ENCODE results near the gene PRIM2. TPM values are rescaled to one million over a fixed set of nuclear protein-coding genes. Genes with fewer than 3 reads are reported as not detected.
A peak's percentile ranks its signal among the peaks of the same experiment; 100 is the strongest.
"Not testable (repeated sequence)": the region's sequence is repeated elsewhere in the genome, so short reads cannot be mapped to it uniquely, and the experiment has no call there.

The PRIM2 gene
- total RNA-seq, 4 donors from 2014 or later = 11.0 to 16.2 (median 13.3) TPM

GRCh38 chr6:57279013-57279412 is 38.4 kb upstream of the PRIM2 start:
- TF ChIP-seq POLR2A (IDR thresholded peaks at IDR 0.05) (no peak), CTCF (IDR thresholded peaks at IDR 0.05) (no peak)
- no peak overlapping the region for H3K27ac ChIP-seq

DNA sequence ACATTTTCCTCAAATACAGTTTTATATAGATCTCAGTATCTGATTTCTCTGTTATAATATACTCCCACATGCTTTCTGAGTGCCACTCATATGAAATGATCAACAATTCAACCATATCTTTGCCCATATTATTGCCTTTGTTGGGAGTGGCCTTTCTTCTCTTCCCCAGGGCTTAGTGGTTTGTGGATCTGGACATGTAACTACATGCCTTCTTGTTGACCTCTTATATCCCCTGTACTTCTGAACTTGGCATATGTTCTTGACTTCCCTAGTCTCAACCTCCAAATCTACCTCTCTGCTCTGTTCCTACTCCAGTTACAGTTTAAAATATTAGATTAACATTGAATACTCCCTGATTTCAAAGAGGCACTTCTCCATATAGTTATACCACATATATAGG is 34.3 kb upstream of the PRIM2 start:
- no peaks in the 10 kb centered on the region for H3K27me3 ChIP-seq
- DNase-seq = no peak
- intact Hi-C loops (cut with DNase I) = no loop called here
- no peaks in the 10 kb centered on the region for H3K9me3 ChIP-seq
- H3K4me3 ChIP-seq (replicated peaks in 1 of 3) = no peak overlapping the region
- no peak for TF ChIP-seq CTCF (IDR thresholded peaks at IDR 0.05)
- H3K36me3 ChIP-seq = no peaks in the 10 kb centered on the region
- H3K4me1 ChIP-seq = no peaks in the 10 kb centered on the region
- no peak overlapping the region for H3K27ac ChIP-seq

More at GRCh38 chr6:57279013-57279412, 38.4 kb upstream of the PRIM2 start:
- 86 to 90% methylated on average over 2 of the region's 2 CpGs for WGBS, 2 donors
- H3K4me3 ChIP-seq (replicated peaks in 1 of 3) = no peak overlapping the region
- H3K27me3 ChIP-seq = no peaks in the 10 kb centered on the region
- no peak for DNase-seq
- intact Hi-C loops (cut with DNase I) = no loop called here
- no peaks in the 10 kb centered on the region for H3K36me3 ChIP-seq
- no peaks in the 10 kb centered on the region for H3K4me1 ChIP-seq
- H3K9me3 ChIP-seq = no peaks in the 10 kb centered on the region

DNA sequence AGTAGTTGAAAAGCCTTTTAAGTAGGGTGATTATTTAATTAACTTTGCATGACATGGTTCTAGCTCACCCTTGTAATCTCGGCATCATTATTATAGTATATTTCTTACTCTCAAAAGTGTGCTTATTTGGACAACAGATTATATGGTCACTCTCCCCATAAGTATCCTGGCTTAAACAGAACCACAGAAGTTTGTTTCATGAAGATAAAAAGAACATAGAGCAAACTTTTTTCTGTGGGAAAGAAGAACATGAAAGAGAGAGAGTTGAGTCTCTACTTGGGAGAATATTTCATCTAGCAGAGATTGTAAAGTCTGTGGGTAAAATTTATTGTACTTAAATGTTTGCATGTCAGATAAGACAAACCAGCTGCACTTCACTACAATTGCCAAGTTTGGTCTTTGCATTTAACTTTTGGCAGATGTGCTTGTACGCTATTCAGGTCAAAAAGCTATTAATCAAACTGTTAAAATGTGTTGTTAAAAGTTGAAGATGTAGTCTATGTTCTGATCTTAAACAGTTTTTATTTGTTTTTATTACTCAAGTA is 33.4 kb upstream of the PRIM2 start:
- DNase-seq = no peak
- no peaks in the 10 kb centered on the region for H3K4me1 ChIP-seq
- H3K36me3 ChIP-seq = no peaks in the 10 kb centered on the region
- no peak overlapping the region for H3K27ac ChIP-seq
- H3K4me3 ChIP-seq (replicated peaks in 1 of 3) = no peak overlapping the region
- intact Hi-C loops (cut with DNase I) = no loop called here
- no peaks in the 10 kb centered on the region for H3K9me3 ChIP-seq
- H3K27me3 ChIP-seq = no peaks in the 10 kb centered on the region
- 81 to 82% methylated on average over 2 of the region's 2 CpGs for WGBS, 2 donors
- TF ChIP-seq POLR2A (IDR thresholded peaks at IDR 0.05) (no peak), CTCF (IDR thresholded peaks at IDR 0.05) (no peak)

GRCh38 chr6:57288136-57288535 is 29.3 kb upstream of the PRIM2 start:
- H3K4me3 ChIP-seq (replicated peaks in 1 of 3); H3K9me3 ChIP-seq; intact Hi-C loops (cut with DNase I); H3K4me1 ChIP-seq; H3K36me3 ChIP-seq; H3K27me3 ChIP-seq: not testable (repeated sequence)
- 36 to 40% methylated on average over 7 to 11 of the region's 12 CpGs for WGBS, 2 donors
- peak overlapping the region in 1 of 3 donors; percentile 51 for H3K27ac ChIP-seq
- peak in 1 of 2 donors; percentile 44 for TF ChIP-seq POLR2A (IDR thresholded peaks at IDR 0.05)
- DNase-seq = peak; percentile 21 to 33

DNA sequence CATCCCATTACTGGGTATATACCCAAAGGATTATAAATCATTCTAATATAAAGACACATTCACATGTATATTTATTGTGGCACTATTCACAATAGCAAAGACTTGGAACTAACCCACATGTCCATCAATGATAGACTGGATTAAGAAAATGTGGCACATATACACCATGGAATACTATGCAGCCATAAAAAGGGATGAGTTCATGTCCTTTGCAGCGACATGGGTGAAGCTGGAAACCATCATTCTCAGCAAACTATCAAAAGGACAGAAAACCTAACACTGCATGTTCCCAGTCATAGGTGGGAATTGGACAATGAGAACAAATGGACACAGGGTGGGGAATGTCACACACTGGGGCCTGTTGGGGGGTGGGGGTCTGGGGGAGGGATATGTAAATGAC is 24.0 kb upstream of the PRIM2 start:
- H3K27ac ChIP-seq; H3K4me3 ChIP-seq (replicated peaks in 1 of 3); intact Hi-C loops (cut with DNase I); H3K27me3 ChIP-seq; H3K36me3 ChIP-seq; DNase-seq; H3K9me3 ChIP-seq; H3K4me1 ChIP-seq: not testable (repeated sequence)
- 79 to 86% methylated on average over 1 of the region's 1 CpG for WGBS, 2 donors

DNA sequence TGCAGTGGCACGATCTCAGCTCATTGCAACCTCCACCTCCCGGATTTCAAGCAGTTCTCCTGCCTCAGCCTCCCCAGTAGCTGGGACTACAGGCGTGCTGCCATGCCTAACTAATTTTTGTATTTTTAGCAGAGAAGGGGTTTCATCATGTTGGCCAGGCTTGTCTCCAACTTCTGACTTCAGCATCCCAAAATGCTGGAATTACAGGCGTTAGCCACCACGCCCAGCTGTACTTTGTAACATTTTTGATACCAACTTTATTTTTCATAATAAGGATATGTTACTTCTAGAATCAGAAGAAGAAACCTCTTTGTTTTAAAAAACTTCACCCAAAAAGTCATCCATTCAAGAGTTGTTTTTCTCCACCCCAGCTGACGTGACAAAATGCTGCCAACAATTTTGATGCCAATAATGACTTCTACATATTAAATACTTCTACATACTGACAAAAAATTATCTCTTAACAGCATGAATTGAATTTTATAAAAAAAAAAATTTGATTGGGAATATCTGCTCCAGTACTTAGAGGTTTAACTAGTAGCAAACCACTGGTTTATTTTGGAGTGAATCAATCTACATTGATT is 22.5 kb upstream of the PRIM2 start:
- WGBS, 2 donors = 64 to 90% methylated on average over 6 of the region's 6 CpGs
- H3K27me3 ChIP-seq = no peaks in the 10 kb centered on the region
- H3K36me3 ChIP-seq = no peaks in the 10 kb centered on the region
- DNase-seq = no peak
- no peak overlapping the region for H3K4me3 ChIP-seq (replicated peaks in 1 of 3)
- H3K9me3 ChIP-seq = no peaks in the 10 kb centered on the region
- no peaks in the 10 kb centered on the region for H3K4me1 ChIP-seq
- intact Hi-C loops (cut with DNase I) = no loop called here
- no peak overlapping the region for H3K27ac ChIP-seq
- no peak for TF ChIP-seq POLR2A (IDR thresholded peaks at IDR 0.05)
- TF ChIP-seq CTCF (IDR thresholded peaks at IDR 0.05) = no peak

Data from thyroid gland (tissue), 4 donors.